HCT116 (cell line): Measurements from ENCODE around the gene C10orf105.

Experiments used
- ATF3 ChIP-seq: IDR thresholded peaks from 2 replicates; pipeline ENCODE4 v1.6.1; 2012
- CTCF ChIP-seq, 3 experiments: fragments of 200-600 bp in 1 of 3; sonication (generic) in 1 of 3; IDR thresholded peaks in 2 of 3; conservative IDR thresholded peaks in 1 of 3; 2 replicates each; pipeline ENCODE4 v1.5.1; 2012 to 2017; ENCODE audit warnings: low read depth in 2 of 3, low read length in 2 of 3, antibody characterized with exemption in 1 of 3, borderline replicate concordance in 1 of 3, control low read depth in 1 of 3, mild to moderate bottlenecking in 1 of 3, mixed read lengths in 1 of 3, mixed run types in 1 of 3, moderate library complexity in 1 of 3; ENCODE audit not compliant: insufficient read depth in 1 of 3
- EZH2 ChIP-seq: fragments of 200-600 bp; sonication (generic); IDR thresholded peaks from 2 replicates; pipeline ENCODE4 v1.6.1; 2017; ENCODE audit warnings: antibody characterized with exemption, mixed run types
- MAX ChIP-seq: IDR thresholded peaks from 2 replicates; pipeline ENCODE4 v1.6.1; 2012
- POLR2A ChIP-seq: IDR thresholded peaks from 2 replicates; pipeline ENCODE4 v1.7.0; 2011; ENCODE audit warnings: borderline replicate concordance; ENCODE audit not compliant: insufficient read depth, insufficient read length; ENCODE audit errors: extremely low read depth
- POLR2AphosphoS5 ChIP-seq: IDR thresholded peaks from 2 replicates; pipeline ENCODE4 v1.6.1; 2011; ENCODE audit warnings: mild to moderate bottlenecking, low read depth, low read length, moderate library complexity
- YY1 ChIP-seq: IDR thresholded peaks from 2 replicates; pipeline ENCODE4 v1.6.1; 2011; ENCODE audit warnings: low read length, low read depth, moderate library complexity, mild to moderate bottlenecking; ENCODE audit not compliant: insufficient replicate concordance; ENCODE audit errors: extremely low read depth

- TF ChIP-seq POLR2AphosphoS5: no peak
- TF ChIP-seq MAX: no peak
- TF ChIP-seq EZH2: no peak
- TF ChIP-seq YY1: no peak
- no peak for TF ChIP-seq ATF3
- TF ChIP-seq CTCF (IDR thresholded peaks at IDR 0.05 in 2 of 3, conservative IDR thresholded peaks at IDR 0.05 in 1 of 3; ENCODE audit: borderline replicate concordance in 1 of 3, insufficient read depth in 1 of 3, low read depth in 2 of 3, low read length in 2 of 3): no peak
- TF ChIP-seq POLR2A: no peak
Observed at GRCh38 chr10:71715860-71716259, 3.7 kb downstream of the C10orf105 start.
